AG04449 (cell line): ENCODE results near the gene NCOA1.

Experiments
- CTCF ChIA-PET: fragments of 350-600 bp; formaldehyde crosslinking; extraction: SDS; loops from one replicate; lab custom pipeline; 2021; ENCODE audit warnings: antibody characterized with exemption; lab: Yijun Ruan, JAX
- POLR2A ChIA-PET: fragments of 400-600, 350-600 bp; formaldehyde crosslinking; extraction: SDS; loops from one replicate; lab custom pipeline; 2020; ENCODE audit warnings: antibody characterized with exemption, inconsistent platforms; lab: Yijun Ruan, JAX
- DNase-seq: peaks from one replicate; pipeline ENCODE4 v3.0.0-alpha.2; 2010; ENCODE audit warnings: low read depth, low spot score
- H3K4me3 ChIP-seq: 2 replicates; pipeline ENCODE4 v1.5.1; 2011; ENCODE audit warnings: low read depth, mild to moderate bottlenecking, control low read depth, low read length
- TF ChIP-seq, protein P1 (sequence below): IDR thresholded peaks from one replicate; pipeline ENCODE4 v1.5.1; 2011; ENCODE audit warnings: mild to moderate bottlenecking, moderate library complexity, low read length, control low read depth, inconsistent platforms; ENCODE audit not compliant: insufficient read depth; ENCODE audit errors: missing control alignments

Gene NCOA1

DNA sequence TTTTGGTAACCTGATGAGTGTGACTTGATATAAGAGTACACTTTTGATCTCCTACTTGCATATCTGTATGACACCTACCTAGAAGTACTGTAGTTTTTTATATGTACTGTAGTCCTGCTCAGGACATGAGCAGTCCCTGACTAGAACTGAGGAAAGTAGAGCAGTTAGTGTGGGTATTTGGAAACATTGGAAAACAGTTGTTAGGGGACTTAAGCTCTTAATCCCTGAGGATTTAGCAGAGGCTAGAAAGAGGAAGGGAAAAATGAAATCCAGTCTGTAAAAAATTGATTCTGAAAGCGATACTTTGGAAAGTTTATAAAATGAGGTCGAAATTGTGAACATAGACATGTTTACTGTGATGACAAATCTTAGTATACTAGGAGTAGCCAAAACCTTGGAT is 125.6 kb downstream of the NCOA1 start:
- H3K4me3 ChIP-seq, result no peak overlapping the region
- POLR2A ChIA-PET, result no interaction called here
- CTCF ChIA-PET, result no interaction called here
- TF ChIP-seq, protein P1, sequence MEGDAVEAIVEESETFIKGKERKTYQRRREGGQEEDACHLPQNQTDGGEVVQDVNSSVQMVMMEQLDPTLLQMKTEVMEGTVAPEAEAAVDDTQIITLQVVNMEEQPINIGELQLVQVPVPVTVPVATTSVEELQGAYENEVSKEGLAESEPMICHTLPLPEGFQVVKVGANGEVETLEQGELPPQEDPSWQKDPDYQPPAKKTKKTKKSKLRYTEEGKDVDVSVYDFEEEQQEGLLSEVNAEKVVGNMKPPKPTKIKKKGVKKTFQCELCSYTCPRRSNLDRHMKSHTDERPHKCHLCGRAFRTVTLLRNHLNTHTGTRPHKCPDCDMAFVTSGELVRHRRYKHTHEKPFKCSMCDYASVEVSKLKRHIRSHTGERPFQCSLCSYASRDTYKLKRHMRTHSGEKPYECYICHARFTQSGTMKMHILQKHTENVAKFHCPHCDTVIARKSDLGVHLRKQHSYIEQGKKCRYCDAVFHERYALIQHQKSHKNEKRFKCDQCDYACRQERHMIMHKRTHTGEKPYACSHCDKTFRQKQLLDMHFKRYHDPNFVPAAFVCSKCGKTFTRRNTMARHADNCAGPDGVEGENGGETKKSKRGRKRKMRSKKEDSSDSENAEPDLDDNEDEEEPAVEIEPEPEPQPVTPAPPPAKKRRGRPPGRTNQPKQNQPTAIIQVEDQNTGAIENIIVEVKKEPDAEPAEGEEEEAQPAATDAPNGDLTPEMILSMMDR, result no peak
- no peak for DNase-seq

DNA sequence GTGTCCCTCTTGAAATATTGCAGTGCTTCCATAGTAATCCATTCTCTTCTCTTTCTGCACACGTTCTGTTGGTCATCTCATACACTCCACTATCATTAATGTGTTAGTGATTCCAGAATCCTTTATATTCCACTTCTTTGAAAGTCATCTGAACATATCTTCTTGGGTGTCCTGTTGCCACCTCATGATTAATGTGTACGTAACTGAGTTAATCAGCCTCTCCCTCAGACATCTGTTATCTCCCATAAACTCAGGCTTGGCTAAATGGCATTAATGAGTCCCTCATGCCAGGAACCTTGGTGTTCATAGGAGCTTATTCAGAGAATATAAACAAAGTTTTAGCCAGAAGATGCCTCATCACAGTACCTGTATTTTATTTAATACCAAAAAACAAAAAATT is 126.4 kb downstream of the NCOA1 start:
- POLR2A ChIA-PET, result no interaction called here
- no peak overlapping the region for H3K4me3 ChIP-seq
- TF ChIP-seq, protein P1, result no peak
- no peak for DNase-seq
- CTCF ChIA-PET, result no interaction called here

DNA sequence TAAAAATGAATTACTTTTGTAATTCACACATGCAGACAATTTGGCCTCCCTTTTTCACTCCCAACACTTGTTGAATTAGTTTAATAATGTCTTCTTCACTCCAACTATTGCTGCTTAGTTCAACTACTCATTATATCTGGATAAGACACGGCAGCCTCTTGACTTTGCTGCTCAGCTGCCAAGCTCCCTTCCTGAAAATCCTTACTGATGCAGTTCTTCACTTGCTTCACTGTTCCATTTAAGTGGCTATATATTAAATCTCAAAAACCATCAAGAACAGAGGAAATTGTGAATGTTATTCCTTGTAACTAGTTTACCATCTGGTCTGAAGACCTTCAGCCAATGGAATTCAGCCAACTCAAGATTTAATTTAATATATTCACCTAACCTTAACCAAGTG is 127.1 kb downstream of the NCOA1 start:
- H3K4me3 ChIP-seq, result no peak overlapping the region
- ChIA-PET POLR2A (no interaction called here), CTCF (no interaction called here)
- DNase-seq, result no peak
- TF ChIP-seq, protein P1, result no peak

DNA sequence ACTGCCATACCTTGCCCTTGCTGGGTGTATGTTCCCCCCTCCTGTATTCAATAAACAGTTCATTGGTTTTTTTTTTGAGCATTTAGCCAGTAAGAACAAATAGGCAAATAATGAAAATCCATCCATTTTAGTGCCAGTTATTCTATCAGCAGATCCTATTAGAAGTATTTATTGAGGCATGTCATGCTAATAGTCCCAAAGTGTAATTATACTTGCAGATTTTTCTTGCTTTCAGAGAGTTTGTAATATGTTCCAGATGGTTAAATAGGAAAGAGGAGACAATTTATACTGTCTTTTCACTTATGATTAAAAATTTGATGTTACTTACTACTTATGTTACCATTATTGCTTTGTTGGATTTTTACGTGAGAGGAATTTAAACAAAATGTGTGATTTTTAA is 127.6 kb downstream of the NCOA1 start:
- ChIA-PET POLR2A (no interaction called here), CTCF (no interaction called here)
- DNase-seq, result no peak
- TF ChIP-seq, protein P1, result no peak
- H3K4me3 ChIP-seq, result no peak overlapping the region

DNA sequence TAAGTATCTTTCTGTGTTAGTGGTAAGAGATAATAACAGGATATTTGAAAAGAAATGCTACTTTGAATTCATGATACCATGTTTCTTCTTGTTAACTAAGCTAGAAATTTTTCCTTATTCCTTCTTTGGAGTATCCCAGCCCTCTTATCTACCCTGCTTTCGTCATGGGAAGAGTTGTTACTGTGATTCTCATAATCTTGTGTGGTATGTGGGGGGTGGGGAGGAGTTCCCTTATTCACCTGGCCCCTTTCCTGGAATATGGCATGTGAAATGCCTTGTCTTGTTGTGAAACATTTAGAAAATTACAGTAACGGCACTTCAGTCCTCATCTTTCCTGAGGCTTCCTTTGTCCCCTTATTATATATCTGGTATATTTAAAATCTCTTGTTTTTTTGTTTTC is 129.9 kb downstream of the NCOA1 start:
- DNase-seq, result no peak
- H3K4me3 ChIP-seq, result no peak overlapping the region
- TF ChIP-seq, protein P1, result no peak
- CTCF ChIA-PET, result interaction anchor here (1.2 kb wide), 1 partner anchor 207 kb away, joined by 3 read pairs; no protein-coding TSS in a partner anchor
- POLR2A ChIA-PET, result no interaction called here

DNA sequence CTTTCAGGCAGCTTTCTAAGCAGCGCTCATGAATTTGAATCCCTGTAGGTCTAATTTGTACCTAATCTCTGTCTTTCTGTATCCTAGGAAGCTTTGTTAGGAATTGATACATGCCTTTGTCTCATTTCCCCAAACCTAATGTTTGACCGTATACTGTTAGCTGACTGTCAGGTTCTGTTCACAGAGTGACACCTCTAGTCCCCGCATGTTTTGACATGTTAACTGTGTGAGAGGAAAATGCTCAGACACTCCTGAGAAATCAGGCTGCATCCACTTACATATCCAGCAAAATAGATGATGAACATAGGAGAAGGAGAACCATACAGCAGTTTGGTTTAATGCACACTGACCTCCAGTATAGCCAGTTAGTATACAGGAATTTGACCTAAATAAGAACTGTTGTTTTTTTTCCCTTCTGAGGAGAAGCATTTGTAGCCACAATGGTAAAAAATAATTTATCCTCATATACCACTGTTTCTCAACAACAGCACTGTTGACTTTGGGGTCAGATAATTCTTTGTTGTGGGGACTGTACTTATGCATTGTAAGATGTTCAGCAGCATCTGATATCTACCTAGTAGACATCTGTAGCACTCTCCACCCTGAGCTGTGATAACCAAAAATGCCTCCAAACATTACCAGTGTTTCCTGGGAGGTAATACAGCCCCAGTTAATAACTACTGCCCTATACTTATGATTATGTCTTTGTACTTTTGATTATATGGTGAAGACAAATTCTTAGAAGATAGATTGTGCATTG is 130.9 kb downstream of the NCOA1 start:
- no peak overlapping the region for H3K4me3 ChIP-seq
- CTCF ChIA-PET, result interaction anchor here (0.9 to 1.0 kb wide), 2 partner anchors 8 to 9 kb away, joined by 3 to 4 read pairs; no protein-coding TSS in a partner anchor
- no peak for DNase-seq
- TF ChIP-seq, protein P1, result no peak
- POLR2A ChIA-PET, result no interaction called here
